Nephron (organoid): ENCODE measurements around the gene CSAD.

ENCODE experiments used
- H3K27ac Mint-ChIP-seq, 3 experiments: 2 replicates each; pipeline ENCODE4 v1.8.0; 2020; ENCODE audit warnings: mixed read lengths in 3 of 3, mild to moderate bottlenecking in 2 of 3, moderate library complexity in 1 of 3
- H3K27me3 Mint-ChIP-seq: 2 replicates; pipeline ENCODE4 v1.8.0; 2021; ENCODE audit warnings: low read depth, mild to moderate bottlenecking, moderate library complexity, mixed read lengths
- H3K36me3 Mint-ChIP-seq: 2 replicates; pipeline ENCODE4 v1.8.0; 2020; ENCODE audit warnings: low read depth, mixed read lengths
- H3K4me1 Mint-ChIP-seq: 2 replicates; pipeline ENCODE4 v1.8.0; 2020; ENCODE audit warnings: mixed read lengths
- H3K4me3 Mint-ChIP-seq, 3 experiments: 2 replicates each; pipeline ENCODE4 v1.8.0; 2020; ENCODE audit warnings: mild to moderate bottlenecking in 3 of 3, mixed read lengths in 3 of 3, moderate library complexity in 2 of 3
- H3K9me3 Mint-ChIP-seq: 2 replicates; pipeline ENCODE4 v1.8.0; 2020; ENCODE audit warnings: mixed read lengths
- CTCF ChIP-seq, 3 experiments: fragments of 200-600 bp; sonication (generic); IDR thresholded peaks; one replicate each; pipeline ENCODE4 v1.5.0; 2021; ENCODE audit warnings: antibody characterized with exemption in 3 of 3; ENCODE audit not compliant: unreplicated experiment in 3 of 3

Gene CSAD, protein sequence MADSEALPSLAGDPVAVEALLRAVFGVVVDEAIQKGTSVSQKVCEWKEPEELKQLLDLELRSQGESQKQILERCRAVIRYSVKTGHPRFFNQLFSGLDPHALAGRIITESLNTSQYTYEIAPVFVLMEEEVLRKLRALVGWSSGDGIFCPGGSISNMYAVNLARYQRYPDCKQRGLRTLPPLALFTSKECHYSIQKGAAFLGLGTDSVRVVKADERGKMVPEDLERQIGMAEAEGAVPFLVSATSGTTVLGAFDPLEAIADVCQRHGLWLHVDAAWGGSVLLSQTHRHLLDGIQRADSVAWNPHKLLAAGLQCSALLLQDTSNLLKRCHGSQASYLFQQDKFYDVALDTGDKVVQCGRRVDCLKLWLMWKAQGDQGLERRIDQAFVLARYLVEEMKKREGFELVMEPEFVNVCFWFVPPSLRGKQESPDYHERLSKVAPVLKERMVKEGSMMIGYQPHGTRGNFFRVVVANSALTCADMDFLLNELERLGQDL

GRCh38 chr12:53180220-53180930 is at the start of gene CSAD, which contains the start of gene ZNF740:
Gene CSAD, minus strand, starts transcription at chr12:53180925. Its CDS starts 7,455 bp downstream, at chr12:53173470.
Gene ZNF740, plus strand, starts transcription at chr12:53180722. Its CDS starts 1,262 bp downstream, at chr12:53181984.
- H3K27ac Mint-ChIP-seq = peak within 1 kb of the TSS; percentile 98 to 100 (median 100)
- peak within 1 kb of the TSS; percentile 91 to 96 (median 95) for H3K4me3 Mint-ChIP-seq
- H3K36me3 Mint-ChIP-seq = peaks cover 42% of the 10 kb centered on the region
- H3K9me3 Mint-ChIP-seq = no peaks in the 10 kb centered on the region
- TF ChIP-seq CTCF (IDR thresholded peaks at IDR 0.05; ENCODE audit: unreplicated experiment in 3 of 3) = no peak
- peaks cover 58% of the 10 kb centered on the region for H3K4me1 Mint-ChIP-seq
- H3K27me3 Mint-ChIP-seq = no peaks in the 10 kb centered on the region

- Mint-ChIP-seq H3K4me1 (peaks cover 50% of the 10 kb centered on the region), H3K4me3 (peak overlapping the region; percentile 50 to 79 (median 70)), H3K9me3 (no peaks in the 10 kb centered on the region), H3K27me3 (peaks cover 19% of the 10 kb centered on the region), H3K27ac (peak overlapping the region in 2 of 3 experiments; percentile 12 to 30), H3K36me3 (peaks cover 4% of the 10 kb centered on the region)
- TF ChIP-seq CTCF (IDR thresholded peaks at IDR 0.05; ENCODE audit: unreplicated experiment in 3 of 3) = no peak
Measured at GRCh38 chr12:53230108-53230845, 49.6 kb upstream of the CSAD start.

- peak overlapping the region; percentile 11 to 70 (median 50) for H3K4me3 Mint-ChIP-seq
- peaks cover 51% of the 10 kb centered on the region for H3K4me1 Mint-ChIP-seq
- no peak for TF ChIP-seq CTCF (IDR thresholded peaks at IDR 0.05; ENCODE audit: unreplicated experiment in 3 of 3)
- H3K27ac Mint-ChIP-seq = peak overlapping the region in 2 of 3 experiments; percentile 21 to 30
- no peaks in the 10 kb centered on the region for H3K9me3 Mint-ChIP-seq
- peaks cover 20% of the 10 kb centered on the region for H3K27me3 Mint-ChIP-seq
- H3K36me3 Mint-ChIP-seq = peaks cover 4% of the 10 kb centered on the region
Measured at GRCh38 chr12:53229454-53229853, 48.7 kb upstream of the CSAD start.

DNA sequence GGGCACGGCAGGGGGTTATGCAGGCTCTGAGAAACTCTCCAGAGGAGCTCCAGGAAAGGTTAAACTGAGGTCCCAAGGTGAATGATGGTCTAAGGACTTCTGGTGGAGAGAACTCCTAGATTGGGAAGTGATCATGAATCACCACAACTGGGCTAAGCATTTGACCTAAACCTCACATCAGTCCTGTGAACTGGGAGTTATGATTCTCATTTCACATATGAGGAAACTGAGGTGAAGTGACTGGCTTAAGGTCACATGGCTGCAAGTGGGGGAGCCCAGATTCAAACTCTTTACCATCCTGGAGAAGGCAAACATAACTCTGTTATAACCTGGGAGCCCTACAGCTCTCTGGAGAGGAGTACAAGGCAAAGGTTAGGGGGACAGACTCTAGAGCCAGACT is 47.1 kb upstream of the CSAD start:
- no peak overlapping the region for H3K4me3 Mint-ChIP-seq
- no peaks in the 10 kb centered on the region for H3K9me3 Mint-ChIP-seq
- peaks cover 4% of the 10 kb centered on the region for H3K36me3 Mint-ChIP-seq
- H3K4me1 Mint-ChIP-seq = peaks cover 53% of the 10 kb centered on the region
- peak overlapping the region in 1 of 3 experiments; percentile 30 for H3K27ac Mint-ChIP-seq
- H3K27me3 Mint-ChIP-seq = peaks cover 10% of the 10 kb centered on the region
- no peak for TF ChIP-seq CTCF (IDR thresholded peaks at IDR 0.05; ENCODE audit: unreplicated experiment in 3 of 3)

GRCh38 chr12:53227341-53227740 is 46.6 kb upstream of the CSAD start:
- no peak overlapping the region for H3K4me3 Mint-ChIP-seq
- peaks cover 53% of the 10 kb centered on the region for H3K4me1 Mint-ChIP-seq
- TF ChIP-seq CTCF (IDR thresholded peaks at IDR 0.05; ENCODE audit: unreplicated experiment in 3 of 3) = no peak
- no peaks in the 10 kb centered on the region for H3K9me3 Mint-ChIP-seq
- peaks cover 4% of the 10 kb centered on the region for H3K36me3 Mint-ChIP-seq
- H3K27me3 Mint-ChIP-seq = peaks cover 8% of the 10 kb centered on the region
- H3K27ac Mint-ChIP-seq = peak overlapping the region; percentile 31 to 77 (median 41)
